HEK293 (cell line): ENCODE results near the gene TNFRSF18.

Experiments
- CTCF ChIA-PET: fragments of 350-600 bp; formaldehyde crosslinking; extraction: SDS; loops from one replicate; lab custom pipeline; 2021; ENCODE audit warnings: antibody characterized with exemption; lab: Yijun Ruan, JAX
- POLR2A ChIA-PET: fragments of 300-600 bp; formaldehyde crosslinking; extraction: SDS; loops from one replicate; lab custom pipeline; 2020; ENCODE audit warnings: antibody characterized with exemption, inconsistent platforms; lab: Yijun Ruan, JAX
- H3K27ac ChIP-seq: fragments of 200-500 bp; sonication (Bioruptor generic); 2 replicates; pipeline ENCODE4 v1.5.1; 2014; ENCODE audit warnings: low read depth, low read length, control low read depth, inconsistent platforms; ENCODE audit errors: extremely low read depth
- H3K36me3 ChIP-seq, 2 experiments: fragments of 200-500 bp in 1 of 2; sonication (Bioruptor generic) in 1 of 2; 1 replicate in 1 of 2; 2 replicates in 1 of 2; pipeline ENCODE4 v1.5.1; 2014 to 2017; ENCODE audit warnings: inconsistent platforms in 2 of 2, low read length in 2 of 2; ENCODE audit not compliant: control insufficient read depth in 2 of 2, insufficient read depth in 1 of 2
- H3K4me1 ChIP-seq: fragments of 200-500 bp; sonication (Bioruptor generic); 2 replicates; pipeline ENCODE4 v1.5.1; 2014; ENCODE audit warnings: mild to moderate bottlenecking, low read length, inconsistent platforms; ENCODE audit not compliant: control insufficient read depth, insufficient read depth
- H3K4me3 ChIP-seq: 2 replicates; pipeline ENCODE4 v1.5.1; 2011; ENCODE audit warnings: low read depth, mild to moderate bottlenecking, control low read depth, low read length, moderate library complexity
- H3K9me3 ChIP-seq: fragments of 200-500 bp; sonication (Bioruptor generic); 2 replicates; pipeline ENCODE4 v1.5.1; 2014; ENCODE audit warnings: low read depth, low read length, inconsistent platforms; ENCODE audit not compliant: control insufficient read depth, insufficient read depth
- AEBP2 ChIP-seq: fragments of 450-650 bp; formaldehyde crosslinking; IDR thresholded peaks from 2 replicates; pipeline ENCODE4 v1.5.1; 2016; ENCODE audit warnings: missing biosample characterization, missing genetic modification characterization, borderline replicate concordance
- CTCF ChIP-seq: fragments of 450-650 bp; formaldehyde crosslinking; IDR thresholded peaks from 2 replicates; pipeline ENCODE4 v1.5.1; 2016; ENCODE audit warnings: missing biosample characterization, missing genetic modification characterization
- GLIS1 ChIP-seq: fragments of 450-650 bp; formaldehyde crosslinking; IDR thresholded peaks from 2 replicates; pipeline ENCODE4 v1.5.1; 2016; ENCODE audit warnings: missing biosample characterization, missing genetic modification characterization
- MYNN ChIP-seq: fragments of 450-650 bp; formaldehyde crosslinking; IDR thresholded peaks from 2 replicates; pipeline ENCODE4 v1.5.1; 2016; ENCODE audit warnings: missing biosample characterization, missing genetic modification characterization, borderline replicate concordance
- MZF1 ChIP-seq: fragments of 450-650 bp; formaldehyde crosslinking; IDR thresholded peaks from 2 replicates; pipeline ENCODE4 v1.5.1; 2017; ENCODE audit warnings: missing biosample characterization, missing genetic modification characterization, borderline replicate concordance
- PRDM6 ChIP-seq: fragments of 450-650 bp; formaldehyde crosslinking; IDR thresholded peaks from 2 replicates; pipeline ENCODE4 v1.5.1; 2017; ENCODE audit warnings: missing biosample characterization, missing genetic modification characterization
- REPIN1 ChIP-seq: fragments of 450-650 bp; formaldehyde crosslinking; IDR thresholded peaks from 2 replicates; pipeline ENCODE4 v1.5.1; 2017; ENCODE audit warnings: missing biosample characterization, missing genetic modification characterization, low read depth
- YY2 ChIP-seq: fragments of 450-650 bp; formaldehyde crosslinking; IDR thresholded peaks from 2 replicates; pipeline ENCODE4 v1.5.1; 2016; ENCODE audit warnings: missing biosample characterization, missing genetic modification characterization
- ZBTB44 ChIP-seq: fragments of 450-650 bp; IDR thresholded peaks from 2 replicates; pipeline ENCODE4 v1.5.1; 2018; ENCODE audit warnings: missing biosample characterization, mild to moderate bottlenecking, missing genetic modification characterization
- ZBTB48 ChIP-seq: fragments of 450-650 bp; formaldehyde crosslinking; IDR thresholded peaks from 2 replicates; pipeline ENCODE4 v1.5.1; 2016; ENCODE audit warnings: missing biosample characterization, missing genetic modification characterization
- ZNF223 ChIP-seq: fragments of 450-650 bp; formaldehyde crosslinking; IDR thresholded peaks from 2 replicates; pipeline ENCODE4 v1.5.1; 2016; ENCODE audit warnings: missing biosample characterization, missing genetic modification characterization
- ZNF394 ChIP-seq: fragments of 450-650 bp; formaldehyde crosslinking; IDR thresholded peaks from 2 replicates; pipeline ENCODE4 v1.5.1; 2016; ENCODE audit warnings: missing biosample characterization, missing genetic modification characterization, mild to moderate bottlenecking, moderate library complexity, borderline replicate concordance
- ZNF530 ChIP-seq: fragments of 450-650 bp; formaldehyde crosslinking; IDR thresholded peaks from 2 replicates; pipeline ENCODE4 v1.5.1; 2016; ENCODE audit warnings: low read depth, missing biosample characterization, missing genetic modification characterization
- ZNF549 ChIP-seq: fragments of 450-650 bp; IDR thresholded peaks from 2 replicates; pipeline ENCODE4 v1.5.1; 2018; ENCODE audit warnings: missing biosample characterization, missing genetic modification characterization, mild to moderate bottlenecking, inconsistent platforms, moderate library complexity
- ZNF555 ChIP-seq: fragments of 450-650 bp; formaldehyde crosslinking; conservative IDR thresholded peaks from 2 replicates; pipeline ENCODE4 v1.5.1; 2017; ENCODE audit warnings: missing biosample characterization, mild to moderate bottlenecking, missing genetic modification characterization, inconsistent platforms
- ZNF777 ChIP-seq: fragments of 450-650 bp; formaldehyde crosslinking; IDR thresholded peaks from 2 replicates; pipeline ENCODE4 v1.5.1; 2017; ENCODE audit warnings: missing biosample characterization, missing genetic modification characterization, borderline replicate concordance
- ZNF837 ChIP-seq: fragments of 450-650 bp; formaldehyde crosslinking; IDR thresholded peaks from 2 replicates; pipeline ENCODE4 v1.5.1; 2016; ENCODE audit warnings: missing biosample characterization, missing genetic modification characterization

TNFRSF18 gene

GRCh38 chr1:1167841-1168450 lies 38.4 kb downstream of the TNFRSF18 start:
- H3K4me1 ChIP-seq: no peaks in the 10 kb centered on the region
- CTCF ChIA-PET: interaction anchor here (0.6 kb wide), 1 partner anchor 123 kb away, joined by 3 read pairs; no protein-coding TSS in a partner anchor
- no peak for TF ChIP-seq ZNF837
- no peak for TF ChIP-seq ZNF555 (tag by site-specific recombination)
- H3K9me3 ChIP-seq: no peaks in the 10 kb centered on the region
- H3K4me3 ChIP-seq: no peak overlapping the region
- POLR2A ChIA-PET: no interaction called here
- H3K36me3 ChIP-seq: no peaks in the 10 kb centered on the region
- no peak overlapping the region for H3K27ac ChIP-seq

GRCh38 chr1:1167398-1167821 lies 39.0 kb downstream of the TNFRSF18 start:
- H3K27ac ChIP-seq: no peak overlapping the region
- TF ChIP-seq ZNF549 (tag by site-specific recombination) (no peak), AEBP2 (tag by site-specific recombination) (no peak), ZNF530 (no peak), GLIS1 (no peak), MYNN (tag by site-specific recombination) (no peak), ZNF394 (tag by site-specific recombination) (no peak), ZBTB48 (tag by site-specific recombination) (no peak), PRDM6 (no peak), YY2 (tag by site-specific recombination) (no peak), CTCF (no peak), MZF1 (no peak), ZNF223 (tag by site-specific recombination) (no peak), REPIN1 (tag by site-specific recombination) (no peak), ZBTB44 (no peak), ZNF777 (tag by site-specific recombination) (no peak)
- ChIA-PET CTCF (interaction anchor here (0.6 kb wide), 1 partner anchor 124 kb away, joined by 3 read pairs; no protein-coding TSS in a partner anchor), POLR2A (no interaction called here)
- H3K4me3 ChIP-seq: no peak overlapping the region
- no peaks in the 10 kb centered on the region for H3K4me1 ChIP-seq
- H3K36me3 ChIP-seq: no peaks in the 10 kb centered on the region
- no peaks in the 10 kb centered on the region for H3K9me3 ChIP-seq
